ENCODE results near the gene RPP21.

Gene RPP21

DNA sequence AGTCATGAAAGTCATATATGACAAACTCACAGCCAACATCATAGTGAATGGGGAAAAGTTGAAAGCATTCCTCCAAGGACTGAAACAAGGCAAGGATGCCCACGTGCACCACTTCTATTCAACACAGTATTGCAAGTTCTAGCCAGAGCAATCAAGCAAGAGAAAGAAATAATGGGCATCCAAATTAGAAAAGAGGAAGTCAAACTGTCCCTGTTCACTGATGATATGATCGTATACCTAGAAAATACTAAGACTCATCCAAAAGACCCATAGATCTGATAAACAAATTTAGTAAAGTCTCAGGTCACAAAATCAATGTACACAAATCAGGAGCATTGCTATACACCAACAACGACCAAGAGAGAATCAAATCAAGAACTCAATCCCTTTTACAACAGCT lies 41.2 kb downstream of the RPP21 start:
- POLR2A ChIA-PET (ENCODE audit: low non-redundant PET) = no interaction called here
- CTCF ChIA-PET = no interaction called here
- no peak overlapping the region for H3K27ac ChIP-seq
- no peak for TF ChIP-seq CTCF (conservative IDR thresholded peaks at IDR 0.05; ENCODE audit: low read depth)
- DNase-seq (ENCODE audit: low spot score) = no peak

- H3K27ac ChIP-seq = no peak overlapping the region
- no peak for DNase-seq (ENCODE audit: low spot score)
- TF ChIP-seq CTCF (conservative IDR thresholded peaks at IDR 0.05; ENCODE audit: low read depth) = no peak
- ChIA-PET POLR2A (ENCODE audit: low non-redundant PET) (no interaction called here), CTCF (no interaction called here)
These were observed 46.3 kb downstream of the RPP21 start for GRCh38 chr6:30391240-30391639.

- POLR2A ChIA-PET (ENCODE audit: low non-redundant PET) = no interaction called here
- no peak overlapping the region for H3K27ac ChIP-seq
- CTCF ChIA-PET = interaction anchor here (1.0 kb wide), 1 partner anchor 59 kb away, joined by 3 read pairs; no protein-coding TSS in a partner anchor
- no peak for DNase-seq (ENCODE audit: low spot score)
- TF ChIP-seq CTCF (conservative IDR thresholded peaks at IDR 0.05; ENCODE audit: low read depth) = no peak
These were observed 49.2 kb downstream of the RPP21 start for GRCh38 chr6:30394139-30394538.
